Purkinje cell (primary cell): ENCODE data around the gene ST13. TPM values are rescaled to one million over a fixed set of nuclear protein-coding genes. Genes with fewer than 3 reads are reported as not detected.

Source experiments
- polyA plus RNA-seq: library from polyadenylated mRNA; unstranded; fragments of >200 nt; fragmentation: Nextera tagmentation; gene quantifications from 2 replicates; pipeline ENCODE4 v1.2.1, GENCODE V29; 2014

Gene ST13
- 90.2 and 99.5 TPM in 2 replicates for polyA plus RNA-seq

DNA sequence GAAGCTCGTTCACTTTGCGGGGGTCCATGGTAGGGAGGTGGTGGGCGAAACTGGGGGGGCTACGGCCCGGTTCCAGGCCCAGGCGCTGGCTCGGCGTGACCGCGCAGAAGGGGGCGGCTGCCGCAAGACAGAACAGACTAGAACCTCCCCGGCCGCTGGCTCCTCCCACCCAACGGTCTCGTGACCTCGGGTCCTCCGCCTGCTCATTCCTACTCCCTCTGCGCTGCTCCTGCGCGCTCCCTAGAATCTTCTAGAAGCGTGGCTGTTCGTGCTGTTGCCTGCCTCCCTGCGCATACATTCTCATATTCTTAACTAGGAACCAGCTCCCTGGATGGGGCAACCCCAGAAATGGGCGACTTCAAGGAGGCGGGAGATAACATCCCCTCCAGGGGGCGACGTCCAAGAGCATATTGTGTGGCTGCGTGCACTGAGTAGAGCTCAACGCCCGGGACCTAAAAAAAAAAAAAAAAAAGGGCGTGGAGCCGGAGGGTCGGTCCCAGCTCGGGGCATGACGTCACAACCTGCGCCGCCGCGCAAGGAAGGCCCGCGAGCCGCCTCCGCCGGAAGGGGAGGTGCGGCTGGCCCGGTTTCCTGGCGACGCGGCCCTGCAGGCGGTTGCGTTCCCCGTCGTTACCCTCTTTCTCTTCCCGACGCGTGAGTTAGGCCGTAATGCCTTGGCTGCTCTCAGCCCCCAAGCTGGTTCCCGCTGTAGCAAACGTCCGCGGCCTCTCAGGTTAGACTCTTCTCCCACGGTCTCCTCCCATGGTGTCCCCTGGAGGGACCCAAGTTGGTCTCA, at the start of gene ST13, which contains the start of gene XPNPEP3:
TSS of gene ST13 (minus strand) at position 127 of the 796 bp plus-strand sequence. CDS start at position 28, 99 bp downstream.
TSS of gene XPNPEP3 (plus strand) at position 636 of the 796 bp plus-strand sequence. CDS start at position 670, 34 bp downstream.

DNA sequence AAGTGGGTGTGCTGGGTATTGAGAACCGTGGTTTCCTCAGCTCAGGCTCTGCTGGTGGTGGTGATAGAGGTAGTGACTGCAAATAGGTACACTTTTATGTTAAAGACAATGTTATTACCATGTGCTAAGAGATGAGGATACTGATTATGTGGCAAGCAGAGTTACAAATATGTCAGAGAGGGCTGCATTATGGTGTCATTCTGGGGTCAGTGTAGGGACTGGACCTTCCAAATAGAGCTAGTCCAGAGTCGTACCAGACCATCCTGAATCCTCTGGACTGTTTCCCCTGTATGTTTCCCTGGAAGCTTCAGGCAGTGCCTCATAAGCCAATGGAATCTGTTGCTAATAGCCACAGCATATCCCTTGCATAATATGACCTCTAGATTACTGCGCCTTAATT, 5.6 kb upstream of the ST13 start, which contains the start of gene DNAJB7:
TSS of gene DNAJB7 (minus strand) at position 101 of the 400 bp plus-strand sequence. CDS start 119 bp downstream, outside the sequence.

DNA sequence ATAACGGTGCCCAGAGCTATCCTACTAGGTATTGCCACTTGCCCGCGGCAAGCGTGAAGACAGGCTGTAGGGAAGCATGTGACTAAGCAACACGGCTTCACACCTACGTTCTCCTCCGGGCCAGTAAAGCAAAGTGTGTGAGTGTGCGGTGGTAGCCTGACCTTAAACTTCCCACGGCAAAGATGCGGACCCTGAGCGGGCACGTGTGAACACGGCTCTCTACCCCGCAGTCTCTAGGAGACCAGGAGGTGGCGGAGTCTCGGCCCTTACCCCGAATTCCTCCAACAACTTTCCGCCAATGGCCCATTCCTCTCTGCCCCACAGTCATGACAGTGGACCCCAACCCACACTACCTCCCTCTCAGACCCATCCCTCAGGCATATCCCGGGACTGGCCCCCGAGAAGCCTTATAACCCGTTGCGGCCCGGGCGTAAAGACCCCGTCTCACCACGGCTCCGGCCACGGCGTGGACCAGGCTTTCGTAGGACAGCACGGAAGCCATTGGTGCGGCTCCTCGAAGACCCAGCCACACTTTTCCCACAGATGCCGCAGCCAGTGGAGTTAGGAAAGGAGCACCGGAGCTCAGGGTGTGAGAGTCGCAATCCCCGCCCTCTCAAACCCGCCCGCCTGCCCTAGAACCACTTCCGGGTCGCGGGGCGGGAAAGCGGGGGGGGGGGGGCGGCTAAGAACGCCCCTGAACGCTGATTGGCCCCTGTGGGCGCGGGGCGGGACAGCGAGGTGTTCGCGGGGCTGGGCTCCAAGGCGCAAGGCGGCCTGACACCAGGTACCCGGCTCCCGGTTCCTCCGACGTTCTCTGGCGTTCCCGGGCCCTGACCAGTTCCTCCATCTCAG, 37.5 kb downstream of the ST13 start, which contains the start of gene SLC25A17:
TSS of gene SLC25A17 (minus strand) at position 600 of the 852 bp plus-strand sequence. CDS start at position 502, 98 bp downstream.

Other genes with a start within 250 kb of the ST13 start
- 2.9 and 3.1 TPM in 2 replicates for gene MRTFA, start 219.9 kb downstream of the ST13 start, polyA plus RNA-seq
- gene MCHR1, start 177.2 kb downstream of the ST13 start, polyA plus RNA-seq = 0.60 TPM in 1 of 2 replicates, not detected in the other
- gene SLC25A17, start 37.3 kb downstream of the ST13 start, polyA plus RNA-seq = 33.5 TPM in 2 replicates
- 4.4 and 10.4 TPM in 2 replicates for gene XPNPEP3, start 509 bp upstream of the ST13 start, polyA plus RNA-seq
- not detected in 2 replicates for gene DNAJB7, start 5.5 kb upstream of the ST13 start, polyA plus RNA-seq
- gene RBX1, start 94.7 kb upstream of the ST13 start, polyA plus RNA-seq = 331 and 341 TPM in 2 replicates
- 9.7 and 13.3 TPM in 2 replicates for gene EP300, start 236.0 kb upstream of the ST13 start, polyA plus RNA-seq